GM12878 (cell line): ENCODE measurements around the gene RNF40. TPM values are rescaled to one million over a fixed set of nuclear protein-coding genes. Genes with fewer than 3 reads are reported as not detected.

ENCODE experiments used
- ATAC-seq: fragments of 200-7000 bp; cut with Tn5 transposase; 3 replicates; pipeline ENCODE4 v1.9.1; 2020; ENCODE audit warnings: mild to moderate bottlenecking, moderate library complexity
- BruUV-seq: library from RNA; stranded (reverse); fragments of 400-500 nt; replicated peaks from 2 replicates; lab custom pipeline; 2021; lab: Mats Ljungman, UMichigan
- CTCF ChIA-PET: fragments of 300-600 bp; sonication (Branson Sonifier 250); formaldehyde crosslinking; extraction: SDS; loops from one replicate; lab custom pipeline; 2021; ENCODE audit warnings: inconsistent platforms; lab: Yijun Ruan, JAX
- POLR2A ChIA-PET: fragments of 350-600 bp; formaldehyde crosslinking; extraction: SDS; loops from one replicate; lab custom pipeline; 2021; ENCODE audit warnings: inconsistent platforms; lab: Charles Lee
- RAD21 ChIA-PET: fragments of 300-600 bp; sonication (Branson Sonifier 250); formaldehyde crosslinking; loops from one replicate; lab custom pipeline; 2023; ENCODE audit warnings: antibody characterized with exemption; ENCODE audit not compliant: unreplicated experiment; lab: Charles Lee
- SMC1A ChIA-PET: fragments of 300-600 bp; sonication (Branson Sonifier 250); formaldehyde crosslinking; loops from one replicate; lab custom pipeline; 2023; ENCODE audit not compliant: unreplicated experiment, uncharacterized antibody; lab: Charles Lee
- DNase-seq: peaks from one replicate; pipeline ENCODE4 v3.0.0-alpha.2; 2011; ENCODE audit warnings: low read depth, low spot score
- FAIRE-seq: peaks from 3 replicates; lab custom pipeline; 2011; peaks lifted over from hg19 to GRCh38; lab: Jason Lieb, UNC
- H2AFZ ChIP-seq: 2 replicates; pipeline ENCODE4 v1.6.0; 2011; ENCODE audit warnings: low read depth, low read length, control low read depth; ENCODE audit not compliant: control insufficient read depth
- H3K27ac ChIP-seq: 2 replicates; pipeline ENCODE4 v1.5.1; 2011; ENCODE audit warnings: control low read depth; ENCODE audit not compliant: control insufficient read depth, insufficient read depth
- H3K27me3 ChIP-seq, 2 experiments: replicated peaks in 1 of 2; 2 replicates each; pipeline versions ENCODE4 v1.6.0 to v1.6.1; 2011; ENCODE audit warnings: low read length in 1 of 2; ENCODE audit not compliant: control insufficient read depth in 2 of 2, insufficient read depth in 2 of 2
- H3K36me3 ChIP-seq, 2 experiments: 2 replicates each; pipeline ENCODE4 v1.5.1; 2011; ENCODE audit warnings: low read length in 1 of 2; ENCODE audit not compliant: control insufficient read depth in 2 of 2, insufficient read depth in 2 of 2
- H3K4me1 ChIP-seq: 2 replicates; pipeline ENCODE4 v1.6.1; 2011; ENCODE audit warnings: mild to moderate bottlenecking, low read length, moderate library complexity, mixed read lengths; ENCODE audit not compliant: control insufficient read depth, insufficient read depth
- H3K4me2 ChIP-seq: 2 replicates; pipeline ENCODE4 v1.6.0; 2011; ENCODE audit warnings: control low read depth; ENCODE audit not compliant: control insufficient read depth, insufficient read depth
- H3K4me3 ChIP-seq: fragments of 200-600 bp; sonication (generic); 2 replicates; pipeline ENCODE4 v1.5.1; 2016
- H3K79me2 ChIP-seq: 2 replicates; pipeline ENCODE4 v1.6.0; 2011; ENCODE audit warnings: low read length; ENCODE audit not compliant: control insufficient read depth, insufficient read depth
- H3K9ac ChIP-seq: 2 replicates; pipeline ENCODE4 v1.8.0; 2011; ENCODE audit warnings: low read length, control low read depth, mixed read lengths; ENCODE audit not compliant: control insufficient read depth, insufficient read depth
- H3K9me3 ChIP-seq: replicated peaks from 3 replicates; pipeline ENCODE4 v1.5.1; 2011; ENCODE audit warnings: mild to moderate bottlenecking, low read length; ENCODE audit not compliant: control insufficient read depth, insufficient read depth
- H4K20me1 ChIP-seq: 2 replicates; pipeline ENCODE4 v1.6.0; 2011; ENCODE audit not compliant: control insufficient read depth, insufficient read depth
- BCLAF1 ChIP-seq: fragments of 450-650 bp; IDR thresholded peaks from 2 replicates; pipeline ENCODE4 v1.6.1; 2017; ENCODE audit warnings: antibody characterized with exemption, mild to moderate bottlenecking, moderate library complexity
- DPF2 ChIP-seq: fragments of 450-650 bp; IDR thresholded peaks from 2 replicates; pipeline ENCODE4 v1.6.1; 2017; ENCODE audit warnings: mild to moderate bottlenecking
- IKZF1 ChIP-seq: fragments of 450-650 bp; conservative IDR thresholded peaks from 2 replicates; pipeline ENCODE4 v1.6.1; 2017; ENCODE audit warnings: antibody characterized with exemption, mild to moderate bottlenecking
- NBN ChIP-seq: fragments of 450-650 bp; IDR thresholded peaks from 2 replicates; pipeline ENCODE4 v1.6.1; 2016
- NR2C2 ChIP-seq: IDR thresholded peaks from 2 replicates; pipeline ENCODE4 v1.6.1; 2011; ENCODE audit warnings: borderline replicate concordance, low read depth; ENCODE audit not compliant: control insufficient read depth, insufficient read length
- RELA ChIP-seq: fragments of 450-650 bp; IDR thresholded peaks from 2 replicates; pipeline ENCODE4 v1.8.0; 2014; ENCODE audit warnings: borderline replicate concordance; ENCODE audit not compliant: partially characterized antibody
- RFX5 ChIP-seq: IDR thresholded peaks from 2 replicates; pipeline ENCODE4 v1.6.1; 2011; ENCODE audit warnings: low read depth, low read length, improper control_type of control experiment
- SREBF2 ChIP-seq: IDR thresholded peaks from 2 replicates; pipeline ENCODE4 v1.6.1; 2012; ENCODE audit warnings: mild to moderate bottlenecking, low read length
- SRF ChIP-seq, 2 experiments: IDR thresholded peaks; 2 replicates each; pipeline ENCODE4 v1.6.1; 2011; ENCODE audit warnings: low read depth in 2 of 2, low read length in 2 of 2, mild to moderate bottlenecking in 1 of 2, moderate library complexity in 1 of 2
- ZNF384 ChIP-seq: IDR thresholded peaks from 2 replicates; pipeline ENCODE4 v1.6.1; 2012; ENCODE audit warnings: low read depth, mild to moderate bottlenecking, low read length, improper control_type of control experiment, borderline replicate concordance
- WGBS: methylation state at CpG from one replicate; pipeline ENCODE4 v1.1.6; 2016; ENCODE audit warnings: low lambda C conversion rate; ENCODE audit not compliant: insufficient replicate concordance, insufficient coverage; ENCODE audit errors: missing lambda C conversion rate; 5-methylcytosine and 5-hydroxymethylcytosine counted together
- in situ Hi-C: fragments of 300-500 bp; cut with MboI; formaldehyde crosslinking; loops from 9 replicates; pipeline ENCODE4 v1.14.3; 2018; ENCODE audit warnings: mixed read lengths
- intact Hi-C: fragments of 100-400 bp; cut with micrococcal nuclease; formaldehyde crosslinking; loops from one replicate; pipeline ENCODE4 v1.14.2; 2022; ENCODE audit not compliant: unreplicated experiment
- polyA plus RNA-seq, 11 experiments: library from polyadenylated mRNA; depleted of rRNA in 4 of 11; unstranded in 6 of 11; stranded (reverse) in 5 of 11; fragments of >200 nt; fragmentation: Nextera tagmentation in 4 of 11; fragmentation: Illumina TruSeq in 1 of 11; extraction: Ambion mirVana in 4 of 11; extraction: Trizol in 1 of 11; gene quantifications; 1 replicate in 1 of 11; 2 replicates in 10 of 11; pipeline versions ENCODE4 v1.2.1 to v1.2.3, GENCODE V29; 2011 to 2016; ENCODE audit warnings: inconsistent platforms in 2 of 11, missing spikeins in 2 of 11, low read depth in 1 of 11
- total RNA-seq, 4 experiments: library from RNA; depleted of rRNA in 3 of 4; stranded (reverse); fragments of >200 nt in 3 of 4; fragmentation: Illumina TruSeq in 1 of 4; extraction: Trizol in 1 of 4; gene quantifications; 2 replicates each; pipeline versions ENCODE4 v1.2.1 to v1.2.3, GENCODE V29; 2013 to 2021
- TF ChIP-seq, protein P1 (sequence below): fragments of 450-650 bp; IDR thresholded peaks from 2 replicates; pipeline ENCODE4 v1.6.1; 2017; ENCODE audit warnings: mild to moderate bottlenecking, low read depth, inconsistent platforms; ENCODE audit not compliant: poor library complexity, severe bottlenecking

The RNF40 gene
- total and polyA plus RNA-seq, 10 of the 15 experiments (the other 5 are each of a cell fraction or from before 2014, with no cell fraction given) = 3.7 to 97.6 (median 58.4) TPM

DNA sequence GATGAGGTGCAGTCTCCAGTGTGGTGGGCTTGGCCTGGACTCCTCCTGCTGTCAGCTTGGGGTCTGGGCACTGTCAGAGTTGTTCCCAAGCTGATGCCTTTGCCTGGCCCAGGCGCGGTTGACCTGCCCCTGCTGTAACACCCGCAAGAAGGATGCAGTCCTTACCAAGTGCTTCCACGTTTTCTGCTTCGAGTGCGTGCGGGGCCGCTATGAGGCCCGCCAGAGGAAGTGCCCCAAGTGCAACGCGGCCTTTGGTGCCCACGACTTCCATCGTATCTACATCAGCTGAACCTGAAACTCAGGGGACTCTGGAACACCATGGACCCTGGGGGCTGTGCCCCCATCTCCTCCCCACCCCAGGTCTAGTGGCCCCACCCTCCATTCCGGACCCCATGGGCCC is 11.7 kb downstream of the RNF40 start:
- DNase-seq (no peak), FAIRE-seq (no peak), ATAC-seq (no peak)
- SMC1A ChIA-PET = interaction anchor here (0.6 kb wide), 1 partner anchor 645 kb away, joined by 3 read pairs; no protein-coding TSS in a partner anchor
- H2AFZ ChIP-seq = no peak overlapping the region
- POLR2A ChIA-PET = interaction anchor here (0.5 to 1.9 kb wide), 4 partner anchors 26 to 364 kb away, joined by 3 to 7 read pairs (median 5); partner anchors contain the start of genes ORAI3 and PHKG2
- RAD21 ChIA-PET = interaction anchor here (1.3 kb wide), 1 partner anchor 71 kb away, joined by 3 read pairs; no protein-coding TSS in a partner anchor
- no peak for TF ChIP-seq IKZF1
- no peak for TF ChIP-seq BCLAF1
- TF ChIP-seq, protein P1, sequence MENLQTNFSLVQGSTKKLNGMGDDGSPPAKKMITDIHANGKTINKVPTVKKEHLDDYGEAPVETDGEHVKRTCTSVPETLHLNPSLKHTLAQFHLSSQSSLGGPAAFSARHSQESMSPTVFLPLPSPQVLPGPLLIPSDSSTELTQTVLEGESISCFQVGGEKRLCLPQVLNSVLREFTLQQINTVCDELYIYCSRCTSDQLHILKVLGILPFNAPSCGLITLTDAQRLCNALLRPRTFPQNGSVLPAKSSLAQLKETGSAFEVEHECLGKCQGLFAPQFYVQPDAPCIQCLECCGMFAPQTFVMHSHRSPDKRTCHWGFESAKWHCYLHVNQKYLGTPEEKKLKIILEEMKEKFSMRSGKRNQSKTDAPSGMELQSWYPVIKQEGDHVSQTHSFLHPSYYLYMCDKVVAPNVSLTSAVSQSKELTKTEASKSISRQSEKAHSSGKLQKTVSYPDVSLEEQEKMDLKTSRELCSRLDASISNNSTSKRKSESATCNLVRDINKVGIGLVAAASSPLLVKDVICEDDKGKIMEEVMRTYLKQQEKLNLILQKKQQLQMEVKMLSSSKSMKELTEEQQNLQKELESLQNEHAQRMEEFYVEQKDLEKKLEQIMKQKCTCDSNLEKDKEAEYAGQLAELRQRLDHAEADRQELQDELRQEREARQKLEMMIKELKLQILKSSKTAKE = no peak
- TF ChIP-seq SREBF2 = no peak
- TF ChIP-seq RFX5 = no peak
- no peak for TF ChIP-seq DPF2
- no peak for TF ChIP-seq NBN
- TF ChIP-seq RELA = no peak
- no peak for TF ChIP-seq SRF (IDR thresholded peaks at IDR 0.05; ENCODE audit: low read depth in 2 of 2, low read length in 2 of 2)
- no peak for TF ChIP-seq ZNF384
- no peak for TF ChIP-seq NR2C2
- H3K27ac ChIP-seq = no peak overlapping the region
- intact Hi-C loops (loop anchor here (2.0 kb wide), 1 partner anchor 149 kb away; the partner anchor contains the start of gene FBXL19), in situ Hi-C loops (loop anchor here (25.0 kb wide), 1 partner anchor 1113 kb away; no protein-coding TSS in a partner anchor)
- CTCF ChIA-PET = no interaction called here
- 96% methylated on average over 14 of the region's 14 CpGs for WGBS
- no peak overlapping the region for H3K4me2 ChIP-seq
- peaks cover 13 to 21% of the 10 kb centered on the region in 2 experiments; a peak in 3 of 4 replicates for H3K36me3 ChIP-seq
- peaks cover 2% of the 10 kb centered on the region; the same call in 1 of the 2 replicates for H3K79me2 ChIP-seq
- no TSS peak for BruUV-seq
- no peaks in the 10 kb centered on the region for H3K9me3 ChIP-seq
- no peaks in the 10 kb centered on the region for H3K4me1 ChIP-seq
- H3K4me3 ChIP-seq = no peak overlapping the region
- no peaks in the 10 kb centered on the region for H4K20me1 ChIP-seq
- no peaks in the 10 kb centered on the region for H3K27me3 ChIP-seq
- H3K9ac ChIP-seq = no peak overlapping the region
